HG02759 (cell line): ENCODE data around the gene CTNNA3.

Experiments used
- ATAC-seq: cut with Tn5 transposase; IDR thresholded peaks from one replicate; pipeline ENCODE4 v1.9.1; 2021; ENCODE audit warnings: mild to moderate bottlenecking, moderate library complexity; ENCODE audit not compliant: unreplicated experiment

Gene CTNNA3

GRCh38 chr10:66892871-66893270 is 803.1 kb downstream of the CTNNA3 start:
- no peak for ATAC-seq

DNA sequence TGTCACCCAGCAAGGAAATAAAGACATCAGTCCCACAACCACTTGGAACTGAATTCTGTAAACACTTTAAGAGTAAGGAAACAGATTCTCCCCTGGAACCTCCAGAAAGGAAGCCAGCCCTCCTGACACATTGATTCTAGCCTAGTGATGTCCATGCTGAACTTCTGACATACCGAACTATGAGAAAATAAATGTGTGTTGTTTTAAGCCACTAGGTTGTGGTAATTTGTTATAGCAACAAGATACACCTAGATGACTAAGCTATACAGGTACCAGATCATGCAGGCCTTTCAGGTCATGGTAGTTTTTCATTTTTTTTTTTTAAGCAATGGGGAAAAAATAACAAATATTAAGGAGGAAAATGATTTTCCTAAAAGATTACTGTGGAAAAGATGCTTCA is 807.8 kb downstream of the CTNNA3 start:
- ATAC-seq, result no peak

DNA sequence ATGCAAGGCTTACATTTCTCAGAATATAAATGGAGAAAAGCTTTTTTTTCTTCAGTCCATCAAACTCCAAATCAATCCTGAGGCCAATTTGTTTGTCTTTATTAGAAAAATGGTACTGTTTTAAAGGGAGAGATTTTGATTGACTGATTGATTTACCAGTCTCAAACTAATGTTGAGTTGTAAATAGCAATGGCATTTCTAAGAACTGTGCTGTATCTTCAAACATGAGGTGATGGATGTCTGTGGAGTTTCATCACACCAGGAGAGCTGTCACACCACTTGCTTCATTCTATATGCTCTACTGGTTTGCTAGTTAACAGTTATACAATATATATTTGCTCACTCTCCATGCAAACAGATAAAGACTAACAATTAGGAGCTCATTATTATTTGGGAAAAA is 809.1 kb downstream of the CTNNA3 start:
- no peak for ATAC-seq

- ATAC-seq, result no peak
These were observed 813.7 kb downstream of the CTNNA3 start for GRCh38 chr10:66882271-66882670.

GRCh38 chr10:66881814-66882213 is 814.2 kb downstream of the CTNNA3 start:
- no peak for ATAC-seq

DNA sequence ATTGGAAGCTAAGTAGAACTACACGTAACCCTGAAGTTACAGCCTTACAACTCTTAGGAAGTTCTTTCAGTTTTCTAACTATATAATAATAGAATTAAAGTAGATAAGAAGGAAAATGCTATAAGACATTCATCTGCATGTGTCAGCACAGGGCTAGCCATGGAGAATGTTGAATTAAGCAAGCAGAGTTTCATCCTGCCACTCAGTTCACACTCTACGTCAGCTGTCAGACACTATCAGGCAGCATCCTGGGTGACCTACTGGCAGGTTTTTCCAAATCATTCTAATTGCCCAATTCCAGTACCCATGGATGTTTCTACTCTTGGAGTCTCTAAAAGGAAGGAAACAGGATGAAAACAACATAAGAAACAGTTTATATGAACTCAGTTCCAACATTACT is 815.2 kb downstream of the CTNNA3 start:
- no peak for ATAC-seq

GRCh38 chr10:66880292-66880691 is 815.7 kb downstream of the CTNNA3 start:
- ATAC-seq, result no peak

DNA sequence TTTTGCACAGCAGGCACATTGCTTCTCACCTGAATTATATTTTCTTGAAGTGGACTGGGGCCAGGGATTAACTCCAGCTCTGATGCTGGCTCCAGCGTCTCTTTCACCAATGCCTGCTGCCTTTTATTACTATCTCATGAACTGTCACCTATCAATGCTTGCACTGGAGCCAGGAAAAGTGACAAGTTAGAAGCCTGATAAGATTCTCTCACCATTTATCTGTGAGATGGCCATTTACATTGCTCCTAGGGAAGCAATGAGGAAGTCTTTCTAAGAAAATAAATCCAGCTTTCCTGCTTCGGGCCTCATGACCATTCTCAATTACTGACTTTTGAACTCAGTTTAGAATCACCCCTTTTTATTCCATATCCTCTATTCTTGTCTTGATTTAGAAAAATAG is 818.6 kb downstream of the CTNNA3 start:
- no peak for ATAC-seq

GRCh38 chr10:66869635-66870034 is 826.4 kb downstream of the CTNNA3 start:
- no peak for ATAC-seq

- ATAC-seq, result no peak
These were observed 833.2 kb downstream of the CTNNA3 start for GRCh38 chr10:66862687-66863258.

DNA sequence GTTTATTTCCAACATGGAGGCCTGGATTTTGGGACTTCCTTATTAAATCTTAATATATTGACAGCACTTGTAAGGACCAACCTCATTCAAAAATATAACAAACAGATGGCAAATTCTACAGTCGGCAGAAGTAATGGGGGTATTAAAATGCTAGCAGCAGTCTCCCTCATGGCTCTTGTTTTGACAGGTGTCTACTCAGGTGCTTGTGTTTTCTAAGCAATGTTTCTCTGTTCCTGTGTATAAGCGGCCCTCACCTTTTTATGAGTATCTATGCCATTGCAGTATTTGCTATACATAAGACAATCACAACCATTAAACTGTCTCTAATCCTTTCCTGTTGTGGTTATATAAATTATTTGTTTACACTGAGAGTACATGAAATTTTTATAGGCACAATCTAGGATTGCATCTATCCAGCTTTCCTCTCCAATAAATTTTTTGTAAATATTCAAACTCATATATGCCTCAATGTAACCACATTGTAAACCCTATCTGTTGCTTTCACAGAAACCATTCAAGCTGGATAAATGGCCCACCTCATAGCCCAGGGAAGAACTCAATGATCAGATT is 835.5 kb downstream of the CTNNA3 start:
- no peak for ATAC-seq

DNA sequence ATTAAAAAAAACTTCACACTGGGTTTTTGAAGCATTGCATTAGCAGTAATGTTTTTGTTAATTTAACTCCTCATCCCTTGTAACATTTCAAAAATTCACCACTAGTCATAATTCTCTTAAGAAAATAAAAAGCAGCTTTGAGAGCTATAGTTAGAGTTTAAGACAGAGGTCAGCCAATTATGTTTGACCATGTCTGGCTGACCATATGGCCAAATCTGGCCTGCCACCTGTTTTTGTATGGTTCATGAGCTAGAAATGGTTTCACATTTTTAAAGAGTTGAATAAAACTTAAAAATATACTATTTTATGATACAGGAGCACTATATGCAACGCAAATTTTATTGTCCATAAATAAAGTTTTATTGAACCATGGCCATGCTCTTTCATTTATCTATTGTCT is 843.2 kb downstream of the CTNNA3 start:
- ATAC-seq, result no peak

DNA sequence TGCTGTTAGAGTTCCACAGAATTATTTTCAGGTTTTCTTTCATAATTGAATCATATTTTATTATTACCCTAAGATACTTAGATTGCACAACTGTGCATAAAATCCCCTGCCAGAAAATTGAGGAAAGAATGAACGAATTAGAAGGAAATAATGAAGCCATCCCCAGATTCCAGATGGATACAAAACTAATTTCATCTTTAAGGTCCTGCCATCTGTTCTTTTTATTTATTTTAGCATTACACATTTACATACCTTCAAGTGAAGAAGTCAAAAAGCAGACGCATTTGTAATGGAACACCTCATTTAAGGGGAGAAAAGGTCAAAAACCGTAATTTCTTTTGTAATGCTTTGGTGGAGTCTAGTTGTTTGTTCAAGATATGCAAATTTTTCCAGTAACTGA is 847.1 kb downstream of the CTNNA3 start:
- ATAC-seq, result no peak

DNA sequence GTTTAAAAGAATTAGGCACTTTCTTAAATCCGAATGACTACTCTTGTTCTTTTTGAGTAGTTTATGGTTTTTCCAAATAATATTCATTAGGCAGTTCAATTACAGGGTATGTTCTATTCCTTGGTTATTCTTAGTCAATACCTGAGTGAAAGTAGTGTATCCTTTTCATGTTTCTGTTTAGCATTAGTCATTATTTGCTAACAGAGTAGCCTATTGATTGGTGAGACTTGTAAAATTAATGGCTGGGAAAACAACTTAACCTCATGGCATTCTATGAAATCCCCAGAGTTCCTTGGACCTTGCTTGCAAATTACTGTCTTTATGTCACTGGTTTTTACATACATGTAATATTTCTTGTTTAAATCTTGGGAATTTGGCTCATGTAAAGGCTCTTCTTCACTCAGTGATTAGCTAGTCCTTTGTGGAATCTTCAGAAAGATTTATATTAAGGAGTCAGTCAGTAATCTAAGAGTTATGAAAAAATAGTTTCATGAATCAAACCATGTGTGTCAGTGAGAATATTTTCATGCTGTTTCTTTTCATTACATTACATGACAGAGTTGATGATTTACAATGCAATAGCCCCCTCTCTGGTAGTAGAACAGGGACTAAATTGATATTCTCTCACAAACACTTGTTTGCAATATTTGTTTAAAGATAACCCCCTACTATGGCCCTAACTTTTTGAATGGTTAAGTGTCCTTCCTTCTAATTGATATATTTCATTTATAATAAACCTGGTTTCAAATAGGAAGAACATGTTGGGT is 851.6 kb downstream of the CTNNA3 start:
- ATAC-seq, result no peak

DNA sequence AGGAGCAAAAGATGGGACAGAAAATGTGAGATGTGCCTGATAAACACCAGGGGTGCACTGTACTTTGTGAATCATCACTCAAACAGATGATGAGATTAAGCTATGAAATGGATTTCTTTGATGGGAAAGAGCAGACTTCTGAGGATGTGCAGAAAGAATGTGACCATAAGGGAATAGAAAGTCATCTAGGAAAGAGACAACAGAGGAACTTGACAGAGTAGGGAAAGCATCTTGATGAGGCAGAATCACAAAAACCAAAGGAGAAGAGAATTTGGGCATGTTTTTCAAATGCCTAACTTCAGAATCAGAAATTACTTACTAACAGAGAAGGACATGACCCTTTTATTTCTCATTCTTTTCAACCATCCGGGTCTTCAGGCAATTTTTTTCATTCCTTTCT is 852.6 kb downstream of the CTNNA3 start:
- ATAC-seq, result no peak

DNA sequence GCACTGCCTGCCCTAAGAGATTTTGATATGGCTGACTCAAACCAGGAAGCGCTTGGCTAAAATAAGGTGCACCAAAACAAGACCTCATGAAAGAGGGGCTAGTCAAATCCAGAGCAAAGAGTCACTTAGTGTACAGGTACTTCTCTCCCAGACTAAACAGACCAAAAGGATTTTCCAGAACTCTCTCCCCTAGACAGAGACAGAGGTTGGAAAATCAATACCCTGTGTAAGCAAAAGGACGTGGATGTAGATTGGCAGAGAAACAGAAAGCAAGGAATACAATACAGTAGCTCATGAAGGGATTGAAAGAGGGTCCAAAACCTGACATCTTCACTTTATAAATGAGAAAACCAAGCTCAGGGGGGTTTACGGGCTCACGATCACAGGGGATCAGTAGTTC is 853.1 kb downstream of the CTNNA3 start:
- ATAC-seq, result no peak

GRCh38 chr10:66842371-66842770 is 853.6 kb downstream of the CTNNA3 start:
- ATAC-seq, result no peak

DNA sequence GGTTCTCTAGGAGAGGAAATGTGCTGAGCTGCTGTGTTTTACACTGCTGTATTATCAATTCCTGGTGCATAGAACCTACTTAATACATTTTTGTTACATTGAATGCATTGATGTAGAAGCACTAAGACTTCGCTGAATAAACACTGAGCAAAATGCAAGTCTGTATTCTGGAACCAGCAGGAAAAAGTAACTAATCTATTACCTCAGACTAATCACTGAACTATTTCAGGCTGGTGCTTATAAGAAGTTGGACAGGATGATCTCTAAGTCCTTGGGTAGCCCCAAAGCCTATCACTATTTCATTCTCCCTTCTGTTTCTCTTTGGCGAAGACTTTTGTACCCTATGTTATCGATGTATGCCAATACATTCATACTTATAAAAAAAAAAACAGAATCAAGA is 857.3 kb downstream of the CTNNA3 start:
- ATAC-seq, result no peak

- ATAC-seq, result no peak
These were observed 858.0 kb downstream of the CTNNA3 start for GRCh38 chr10:66837990-66838389.

- no peak for ATAC-seq
These were observed 858.7 kb downstream of the CTNNA3 start for GRCh38 chr10:66837335-66837734.

GRCh38 chr10:66836771-66837170 is 859.2 kb downstream of the CTNNA3 start:
- ATAC-seq, result no peak

- no peak for ATAC-seq
These were observed 859.9 kb downstream of the CTNNA3 start for GRCh38 chr10:66836057-66836456.

- no peak for ATAC-seq
These were observed 860.6 kb downstream of the CTNNA3 start for GRCh38 chr10:66835400-66835799.
